K562 (cell line): ENCODE results near the gene USP37. TPM values are rescaled to one million over a fixed set of nuclear protein-coding genes. Genes with fewer than 3 reads are reported as not detected.

Experiments used
- ATAC-seq: fragments of 200-7000 bp; cut with Tn5 transposase; 3 replicates; pipeline ENCODE4 v1.9.1; 2020; ENCODE audit warnings: moderate library complexity
- BruUV-seq: library from RNA; stranded (reverse); fragments of 400-500 nt; replicated peaks from 2 replicates; lab custom pipeline; 2021; lab: Mats Ljungman, UMichigan
- CTCF ChIA-PET: fragments of 300-600 bp; formaldehyde crosslinking; extraction: SDS; loops from one replicate; lab custom pipeline; 2021; ENCODE audit warnings: low intra/inter-chr PET ratio; lab: Yijun Ruan, JAX
- POLR2A ChIA-PET: fragments of 300-600, 350-650 bp; sonication (Branson Sonifier 250); formaldehyde crosslinking; extraction: SDS; loops from one replicate; lab custom pipeline; 2021; ENCODE audit warnings: antibody characterized with exemption, inconsistent platforms; lab: Yijun Ruan, JAX
- DNase-seq, 4 experiments: peaks; one replicate each; pipeline versions ENCODE4 v3.0.0 to v3.0.0-alpha.2; 2011 to 2018; ENCODE audit warnings: low spot score in 3 of 4, mixed read lengths in 3 of 4; ENCODE audit errors: extremely low read depth in 1 of 4
- FAIRE-seq: peaks from 2 replicates; lab custom pipeline; 2011; peaks lifted over from hg19 to GRCh38; lab: Jason Lieb, UNC
- H2AFZ ChIP-seq: 2 replicates; pipeline ENCODE4 v1.6.0; 2011; ENCODE audit warnings: low read depth, low read length, control low read depth, inconsistent platforms
- H3K27ac ChIP-seq: fragments of 200-600 bp; 3 replicates; pipeline ENCODE4 v1.8.0; 2011; ENCODE audit warnings: low read depth, mild to moderate bottlenecking, control low read depth, inconsistent platforms, low read length, moderate library complexity, mixed read lengths; ENCODE audit errors: extremely low read depth
- H3K27me3 ChIP-seq, 2 experiments: fragments of 300-600 bp in 1 of 2; 2 replicates in 1 of 2; 3 replicates in 1 of 2; pipeline versions ENCODE4 v1.6.0 to v1.8.0; 2011; ENCODE audit warnings: inconsistent platforms in 2 of 2, low read length in 2 of 2, mild to moderate bottlenecking in 1 of 2, mixed read lengths in 1 of 2, moderate library complexity in 1 of 2; ENCODE audit not compliant: control insufficient read depth in 2 of 2, insufficient read depth in 2 of 2
- H3K36me3 ChIP-seq: fragments of 300-600 bp; 3 replicates; pipeline ENCODE4 v1.8.0; 2011; ENCODE audit warnings: mild to moderate bottlenecking, low read length, inconsistent platforms; ENCODE audit not compliant: control insufficient read depth, insufficient read depth
- H3K4me1 ChIP-seq, 2 experiments: fragments of 200-600 bp in 1 of 2; replicated peaks in 1 of 2; 2 replicates in 1 of 2; 3 replicates in 1 of 2; pipeline versions ENCODE4 v1.5.1 to v1.8.0; 2011; ENCODE audit warnings: inconsistent platforms in 2 of 2, low read length in 2 of 2, mild to moderate bottlenecking in 1 of 2, mixed read lengths in 1 of 2, moderate library complexity in 1 of 2; ENCODE audit not compliant: control insufficient read depth in 2 of 2, insufficient read depth in 2 of 2
- H3K4me2 ChIP-seq: 2 replicates; pipeline ENCODE4 v1.6.1; 2011; ENCODE audit warnings: low read length, control low read depth, inconsistent platforms, mixed read lengths; ENCODE audit not compliant: insufficient read depth
- H3K4me3 ChIP-seq: fragments of 200-600 bp; sonication (generic), shearing (Covaris generic); 2 replicates; pipeline ENCODE4 v1.5.1; 2016; ENCODE audit warnings: control low read depth, inconsistent platforms
- H3K79me2 ChIP-seq: fragments of 200-600 bp; 3 replicates; pipeline ENCODE4 v1.8.0; 2011; ENCODE audit warnings: low read length, inconsistent platforms; ENCODE audit not compliant: control insufficient read depth, insufficient read depth
- H3K9ac ChIP-seq, 2 experiments: 2 replicates each; pipeline versions ENCODE4 v1.6.0 to v1.6.1; 2011; ENCODE audit warnings: low read depth in 2 of 2, low read length in 2 of 2, control low read depth in 1 of 2, inconsistent platforms in 1 of 2, mild to moderate bottlenecking in 1 of 2, mixed read lengths in 1 of 2; ENCODE audit not compliant: insufficient read depth in 1 of 2
- H3K9me1 ChIP-seq: one replicate; pipeline ENCODE4 v1.6.0; 2011; ENCODE audit warnings: inconsistent platforms, mild to moderate bottlenecking, low read length, moderate library complexity; ENCODE audit not compliant: control insufficient read depth, insufficient read depth
- H3K9me3 ChIP-seq: replicated peaks from 2 replicates; pipeline ENCODE4 v1.5.1; 2011; ENCODE audit warnings: low read depth, low read length, inconsistent platforms; ENCODE audit not compliant: control insufficient read depth, insufficient read depth
- H4K20me1 ChIP-seq: replicated peaks from 2 replicates; pipeline ENCODE4 v1.6.1; 2011; ENCODE audit warnings: low read length, inconsistent platforms, mixed read lengths; ENCODE audit not compliant: control insufficient read depth, insufficient read depth
- BRF1 ChIP-seq: IDR thresholded peaks from 3 replicates; pipeline ENCODE4 v1.6.1; 2011; ENCODE audit warnings: borderline replicate concordance, mild to moderate bottlenecking; ENCODE audit not compliant: insufficient read length; ENCODE audit errors: extremely low read depth
- FOS ChIP-seq: IDR thresholded peaks from 3 replicates; pipeline ENCODE4 v1.6.1; 2011; ENCODE audit not compliant: insufficient read length; ENCODE audit errors: extremely low read depth
- FOXK1 ChIP-seq: sonication (generic); formaldehyde crosslinking; IDR thresholded peaks from 2 replicates; pipeline ENCODE4 v1.8.0; 2022; ENCODE audit warnings: missing genetic modification reagents, mild to moderate bottlenecking, borderline replicate concordance
- HMG20A ChIP-seq: fragments of 450-650 bp; formaldehyde crosslinking; conservative IDR thresholded peaks from 2 replicates; pipeline ENCODE4 v1.4.0; 2020; ENCODE audit warnings: mild to moderate bottlenecking, mixed read lengths
- HSF4 ChIP-seq: fragments of 250-450 bp; sonication (Bioruptor Pico); IDR thresholded peaks from 2 replicates; pipeline ENCODE4 v2.1.2; 2022; ENCODE audit warnings: mild to moderate bottlenecking, moderate library complexity, borderline replicate concordance
- RBBP5 ChIP-seq: fragments of 200-600 bp; sonication (generic); IDR thresholded peaks from 2 replicates; pipeline ENCODE4 v1.6.1; 2012; ENCODE audit warnings: borderline replicate concordance, mild to moderate bottlenecking, low read length, control low read depth, inconsistent platforms; ENCODE audit not compliant: insufficient read depth, poor library complexity, severe bottlenecking
- RREB1 ChIP-seq: fragments of 250-450 bp; sonication (Bioruptor Pico); IDR thresholded peaks from 2 replicates; pipeline ENCODE4 v1.4.0; 2020
- SPI1 ChIP-seq: IDR thresholded peaks from 2 replicates; pipeline ENCODE4 v1.6.1; 2011; ENCODE audit warnings: low read depth, low read length, control low read depth, borderline replicate concordance
- TAF9B ChIP-seq: fragments of 450-650 bp; IDR thresholded peaks from 2 replicates; pipeline ENCODE4 v1.6.1; 2018; ENCODE audit warnings: mild to moderate bottlenecking; ENCODE audit not compliant: partially characterized antibody
- ZNF140 ChIP-seq: fragments of 250-450 bp; sonication (Bioruptor Pico); IDR thresholded peaks from 2 replicates; pipeline ENCODE4 v1.8.0; 2021; ENCODE audit warnings: moderate library complexity, mild to moderate bottlenecking, inconsistent platforms
- ZNF551 ChIP-seq: fragments of 250-450 bp; sonication (Bioruptor Pico); IDR thresholded peaks from 2 replicates; pipeline ENCODE4 v1.5.0; 2021; ENCODE audit warnings: mild to moderate bottlenecking, moderate library complexity
- ZNF644 ChIP-seq: fragments of 200-800 bp; sonication (Bioruptor generic); IDR thresholded peaks from 2 replicates; pipeline ENCODE4 v1.6.1; 2016; ENCODE audit warnings: low read depth, missing genetic modification characterization, missing compliant biosample characterization
- ZZZ3 ChIP-seq: fragments of 450-650 bp; IDR thresholded peaks from 2 replicates; pipeline ENCODE4 v1.6.1; 2016; ENCODE audit warnings: antibody characterized with exemption, mild to moderate bottlenecking, moderate library complexity
- in situ Hi-C: fragments of 300-500 bp; cut with MboI; formaldehyde crosslinking; loops from 4 replicates; pipeline ENCODE4 v1.15.0; 2018; ENCODE audit warnings: inconsistent platforms, mixed read lengths
- intact Hi-C: fragments of 100-400 bp; cut with micrococcal nuclease; formaldehyde crosslinking; loops from 2 replicates; pipeline ENCODE4 v1.14.2; 2022
- polyA plus RNA-seq, 8 experiments: library from polyadenylated mRNA; depleted of rRNA in 4 of 8; stranded (reverse) in 5 of 8; unstranded in 3 of 8; fragments of >200 nt; fragmentation: Nextera tagmentation in 2 of 8; fragmentation: Illumina TruSeq in 1 of 8; extraction: Ambion mirVana in 2 of 8; extraction: Trizol in 1 of 8; gene quantifications; 2 replicates each; pipeline versions ENCODE4 v1.2.1 to v1.2.3, GENCODE V29; 2011 to 2014; ENCODE audit warnings: inconsistent platforms in 1 of 8, missing spikeins in 1 of 8
- total RNA-seq, 7 experiments: library from RNA; depleted of rRNA in 6 of 7; stranded (reverse); fragments of >200 nt in 6 of 7; fragmentation: Illumina TruSeq in 2 of 7; extraction: Trizol in 2 of 7; gene quantifications; 2 replicates each; pipeline versions ENCODE4 v1.2.1 to v1.2.3, GENCODE V29; 2011 to 2021; ENCODE audit warnings: low replicate concordance in 1 of 7

Gene USP37
- total and polyA plus RNA-seq, 9 of the 15 experiments (the other 6 are each of a cell fraction or from before 2014, with no cell fraction given): 2.0 to 14.2 (median 8.5) TPM

- peaks cover 66% of the 10 kb centered on the region for H3K36me3 ChIP-seq
- H2AFZ ChIP-seq: no peak overlapping the region
- ATAC-seq (no peak), DNase-seq (no peak), FAIRE-seq (no peak)
- H3K79me2 ChIP-seq: no peaks in the 10 kb centered on the region
- no TSS peak for BruUV-seq
- H3K4me1 ChIP-seq: no peaks in the 10 kb centered on the region
- H3K9ac ChIP-seq: no peak overlapping the region
- no peak overlapping the region for H3K27ac ChIP-seq
- H3K9me3 ChIP-seq: no peaks in the 10 kb centered on the region
- intact Hi-C loops: no loop called here
- no peak overlapping the region for H3K4me2 ChIP-seq
- no peaks in the 10 kb centered on the region for H3K27me3 ChIP-seq
- ChIA-PET POLR2A (no interaction called here), CTCF (no interaction called here)
- TF ChIP-seq RBBP5 (no peak), SPI1 (peak; percentile 58), HMG20A (CRISPR knock-in tag) (no peak)
- in situ Hi-C loops: no loop called here
- no peaks in the 10 kb centered on the region for H4K20me1 ChIP-seq
- no peak overlapping the region for H3K4me3 ChIP-seq
- no peaks in the 10 kb centered on the region for H3K9me1 ChIP-seq
Measured at GRCh38 chr2:218547978-218548377, 20.2 kb downstream of the USP37 start.

DNA sequence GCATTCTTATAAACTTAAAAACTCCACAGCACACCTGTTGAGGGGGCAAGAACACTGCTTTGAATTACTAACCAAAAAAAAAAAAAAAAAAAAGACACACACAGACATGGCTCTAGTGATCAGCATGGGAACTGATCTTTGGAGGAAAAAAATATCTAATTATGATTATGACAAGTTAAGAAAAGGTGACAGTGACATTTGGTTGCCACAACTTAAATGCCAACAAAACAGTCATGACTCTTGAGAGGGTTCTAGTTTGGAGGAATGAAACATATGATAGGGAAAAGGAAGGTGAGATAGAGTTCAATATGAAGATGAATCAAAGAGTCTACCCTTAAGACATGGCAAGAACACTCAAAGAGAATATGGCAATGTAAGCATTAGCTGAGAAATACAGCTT lies 20.6 kb downstream of the USP37 start:
- CTCF ChIA-PET: no interaction called here
- H3K27ac ChIP-seq: no peak overlapping the region
- ATAC-seq: no peak
- TF ChIP-seq ZNF551 (CRISPR knock-in tag): no peak
- TF ChIP-seq BRF1: no peak
- TF ChIP-seq FOXK1: no peak
- no peak for TF ChIP-seq ZNF644 (tag)
- no peak for TF ChIP-seq ZZZ3
- TF ChIP-seq HSF4 (CRISPR knock-in tag): no peak
- TF ChIP-seq ZNF140 (CRISPR knock-in tag): no peak
- TF ChIP-seq FOS: no peak
- TF ChIP-seq RREB1 (CRISPR knock-in tag): no peak
- no peak for TF ChIP-seq TAF9B

More for the DNA sequence above, 20.6 kb downstream of the USP37 start:
- in situ Hi-C loops: no loop called here
- Histone ChIP-seq H3K4me1 (no peaks in the 10 kb centered on the region), H3K4me2 (no peak overlapping the region), H3K9ac (no peak overlapping the region), H3K4me3 (no peak overlapping the region), H3K27me3 (no peaks in the 10 kb centered on the region), H3K36me3 (peaks cover 66% of the 10 kb centered on the region), H3K79me2 (no peaks in the 10 kb centered on the region), H3K9me1 (no peaks in the 10 kb centered on the region), H2AFZ (no peak overlapping the region), H3K9me3 (no peaks in the 10 kb centered on the region), H4K20me1 (no peaks in the 10 kb centered on the region)
- POLR2A ChIA-PET: no interaction called here
- no peak for DNase-seq
- BruUV-seq: no TSS peak
- no peak for FAIRE-seq
- intact Hi-C loops: no loop called here
